Prostate gland (tissue), 2 donors: ENCODE data around the gene DACH1.

ENCODE experiments used
- POLR2A ChIP-seq: fragments of 450-650 bp; IDR thresholded peaks from one replicate; pipeline ENCODE4 v1.6.1; 2016; ENCODE audit warnings: antibody characterized with exemption, mild to moderate bottlenecking
- TF ChIP-seq, protein P1 (sequence below), 4 experiments: fragments of 200-600 bp in 2 of 4; fragments of 450-650 bp in 2 of 4; sonication (generic) in 2 of 4; IDR thresholded peaks; 1 replicate in 3 of 4; 2 replicates in 1 of 4; pipeline ENCODE4 v1.5.1; 2016 to 2019; ENCODE audit warnings: antibody characterized with exemption in 4 of 4, mild to moderate bottlenecking in 2 of 4, moderate library complexity in 2 of 4

DNA sequence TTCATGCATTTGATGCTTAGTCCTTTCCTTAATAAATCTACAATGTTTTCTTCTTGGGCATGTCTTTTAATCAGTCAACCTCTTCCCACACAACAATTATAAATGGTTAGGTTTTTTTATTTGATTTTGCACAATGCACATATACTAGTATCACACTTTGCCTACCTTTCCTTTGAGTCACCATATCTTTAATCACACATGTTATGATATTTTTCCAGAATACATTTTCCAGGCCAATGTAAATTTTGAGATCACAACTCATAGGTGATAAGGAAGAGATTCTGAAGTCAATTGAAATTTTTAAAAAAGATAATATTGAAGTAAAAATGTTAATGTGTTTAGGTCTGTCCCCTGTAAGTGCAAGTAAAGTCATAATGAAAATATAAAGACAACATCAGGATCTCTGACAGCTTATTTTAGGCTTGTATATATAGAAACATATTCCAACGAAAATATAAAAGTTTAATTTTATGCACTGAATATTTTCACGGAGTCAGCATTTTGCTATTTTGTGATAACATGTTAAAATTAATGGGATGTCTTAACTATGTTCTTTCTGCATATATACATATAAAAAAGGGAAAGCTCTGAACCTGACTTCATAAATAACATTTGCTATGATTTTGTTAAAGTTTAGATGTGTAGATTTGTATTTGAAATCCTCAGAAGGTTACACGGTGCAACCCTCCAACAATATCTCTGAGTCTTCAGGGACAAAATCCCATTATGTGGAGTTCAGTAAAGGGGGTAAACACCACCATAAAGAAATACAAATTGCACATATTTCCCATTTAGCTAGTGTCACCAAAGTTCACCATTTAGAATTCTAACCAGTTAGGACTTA, 351.9 kb downstream of the DACH1 start:
- no peak for TF ChIP-seq POLR2A
- TF ChIP-seq, protein P1, sequence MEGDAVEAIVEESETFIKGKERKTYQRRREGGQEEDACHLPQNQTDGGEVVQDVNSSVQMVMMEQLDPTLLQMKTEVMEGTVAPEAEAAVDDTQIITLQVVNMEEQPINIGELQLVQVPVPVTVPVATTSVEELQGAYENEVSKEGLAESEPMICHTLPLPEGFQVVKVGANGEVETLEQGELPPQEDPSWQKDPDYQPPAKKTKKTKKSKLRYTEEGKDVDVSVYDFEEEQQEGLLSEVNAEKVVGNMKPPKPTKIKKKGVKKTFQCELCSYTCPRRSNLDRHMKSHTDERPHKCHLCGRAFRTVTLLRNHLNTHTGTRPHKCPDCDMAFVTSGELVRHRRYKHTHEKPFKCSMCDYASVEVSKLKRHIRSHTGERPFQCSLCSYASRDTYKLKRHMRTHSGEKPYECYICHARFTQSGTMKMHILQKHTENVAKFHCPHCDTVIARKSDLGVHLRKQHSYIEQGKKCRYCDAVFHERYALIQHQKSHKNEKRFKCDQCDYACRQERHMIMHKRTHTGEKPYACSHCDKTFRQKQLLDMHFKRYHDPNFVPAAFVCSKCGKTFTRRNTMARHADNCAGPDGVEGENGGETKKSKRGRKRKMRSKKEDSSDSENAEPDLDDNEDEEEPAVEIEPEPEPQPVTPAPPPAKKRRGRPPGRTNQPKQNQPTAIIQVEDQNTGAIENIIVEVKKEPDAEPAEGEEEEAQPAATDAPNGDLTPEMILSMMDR (IDR thresholded peaks at IDR 0.05): no peak
